HCT116 (cell line): ENCODE data around the gene EIF4E2.

Source experiments
- EZH2 ChIP-seq: fragments of 200-600 bp; sonication (generic); IDR thresholded peaks from 2 replicates; pipeline ENCODE4 v1.6.1; 2017; ENCODE audit warnings: antibody characterized with exemption, mixed run types
- EZH2phosphoT487 ChIP-seq: fragments of 200-600 bp; IDR thresholded peaks from 2 replicates; pipeline ENCODE4 v1.6.1; 2018; ENCODE audit warnings: antibody characterized with exemption, borderline replicate concordance
- FOSL1 ChIP-seq: IDR thresholded peaks from 2 replicates; pipeline ENCODE4 v1.6.1; 2012; ENCODE audit warnings: low read depth
- JUND ChIP-seq: IDR thresholded peaks from 2 replicates; pipeline ENCODE4 v1.6.1; 2012
- POLR2A ChIP-seq: IDR thresholded peaks from 2 replicates; pipeline ENCODE4 v1.7.0; 2011; ENCODE audit warnings: borderline replicate concordance; ENCODE audit not compliant: insufficient read depth, insufficient read length; ENCODE audit errors: extremely low read depth
- POLR2AphosphoS5 ChIP-seq: IDR thresholded peaks from 2 replicates; pipeline ENCODE4 v1.6.1; 2011; ENCODE audit warnings: mild to moderate bottlenecking, low read depth, low read length, moderate library complexity
- RAD21 ChIP-seq: IDR thresholded peaks from 2 replicates; pipeline ENCODE4 v1.6.1; 2012; ENCODE audit warnings: low read depth, mild to moderate bottlenecking
- TCF7L2 ChIP-seq: IDR thresholded peaks from 2 replicates; pipeline ENCODE4 v1.7.0; 2011; ENCODE audit warnings: borderline replicate concordance, inconsistent platforms; ENCODE audit not compliant: insufficient read depth, insufficient read length; ENCODE audit errors: extremely low read depth
- YY1 ChIP-seq: IDR thresholded peaks from 2 replicates; pipeline ENCODE4 v1.6.1; 2011; ENCODE audit warnings: low read length, low read depth, moderate library complexity, mild to moderate bottlenecking; ENCODE audit not compliant: insufficient replicate concordance; ENCODE audit errors: extremely low read depth
- ZNF274 ChIP-seq: fragments of 200-500 bp; sonication (Bioruptor generic); IDR thresholded peaks from 2 replicates; pipeline ENCODE4 v1.6.1; 2014; ENCODE audit warnings: mild to moderate bottlenecking, low read depth, low read length, inconsistent platforms
- TF ChIP-seq, protein P1 (sequence below), 3 experiments: fragments of 200-600 bp in 1 of 3; sonication (generic) in 1 of 3; IDR thresholded peaks in 2 of 3; conservative IDR thresholded peaks in 1 of 3; 2 replicates each; pipeline ENCODE4 v1.5.1; 2012 to 2017; ENCODE audit warnings: low read depth in 2 of 3, low read length in 2 of 3, antibody characterized with exemption in 1 of 3, borderline replicate concordance in 1 of 3, control low read depth in 1 of 3, mild to moderate bottlenecking in 1 of 3, mixed read lengths in 1 of 3, mixed run types in 1 of 3, moderate library complexity in 1 of 3; ENCODE audit not compliant: insufficient read depth in 1 of 3

GRCh38 chr2:232529806-232530547 is 20.5 kb upstream of the EIF4E2 start:
- TF ChIP-seq, protein P1, sequence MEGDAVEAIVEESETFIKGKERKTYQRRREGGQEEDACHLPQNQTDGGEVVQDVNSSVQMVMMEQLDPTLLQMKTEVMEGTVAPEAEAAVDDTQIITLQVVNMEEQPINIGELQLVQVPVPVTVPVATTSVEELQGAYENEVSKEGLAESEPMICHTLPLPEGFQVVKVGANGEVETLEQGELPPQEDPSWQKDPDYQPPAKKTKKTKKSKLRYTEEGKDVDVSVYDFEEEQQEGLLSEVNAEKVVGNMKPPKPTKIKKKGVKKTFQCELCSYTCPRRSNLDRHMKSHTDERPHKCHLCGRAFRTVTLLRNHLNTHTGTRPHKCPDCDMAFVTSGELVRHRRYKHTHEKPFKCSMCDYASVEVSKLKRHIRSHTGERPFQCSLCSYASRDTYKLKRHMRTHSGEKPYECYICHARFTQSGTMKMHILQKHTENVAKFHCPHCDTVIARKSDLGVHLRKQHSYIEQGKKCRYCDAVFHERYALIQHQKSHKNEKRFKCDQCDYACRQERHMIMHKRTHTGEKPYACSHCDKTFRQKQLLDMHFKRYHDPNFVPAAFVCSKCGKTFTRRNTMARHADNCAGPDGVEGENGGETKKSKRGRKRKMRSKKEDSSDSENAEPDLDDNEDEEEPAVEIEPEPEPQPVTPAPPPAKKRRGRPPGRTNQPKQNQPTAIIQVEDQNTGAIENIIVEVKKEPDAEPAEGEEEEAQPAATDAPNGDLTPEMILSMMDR (IDR thresholded peaks at IDR 0.05 in 2 of 3, conservative IDR thresholded peaks at IDR 0.05 in 1 of 3; ENCODE audit: borderline replicate concordance in 1 of 3, insufficient read depth in 1 of 3, low read depth in 2 of 3, low read length in 2 of 3): no peak
- no peak for TF ChIP-seq EZH2
- TF ChIP-seq POLR2A: no peak
- TF ChIP-seq ZNF274: no peak
- no peak for TF ChIP-seq EZH2phosphoT487
- TF ChIP-seq YY1: no peak
- TF ChIP-seq FOSL1: no peak
- no peak for TF ChIP-seq POLR2AphosphoS5
- no peak for TF ChIP-seq RAD21
- no peak for TF ChIP-seq JUND
- no peak for TF ChIP-seq TCF7L2
